TTC549 (cell line): Measurements from ENCODE around the gene IL3RA.
"Not testable (repeated sequence)": the region's sequence is repeated elsewhere in the genome, so short reads cannot be mapped to it uniquely, and the experiment has no call there.

Experiments used
- FAIRE-seq: peaks from 2 replicates; lab custom pipeline; 2012; peaks lifted over from hg19 to GRCh38; lab: Jason Lieb, UNC

Gene IL3RA

GRCh38 chrX:1336331-1336943, at the start of gene IL3RA:
Gene IL3RA, plus strand, starts transcription at chrX:1336785. Its CDS starts 4,981 bp downstream, at chrX:1341766.
- FAIRE-seq = no peak

- FAIRE-seq = peak; percentile 98
Observed at GRCh38 chrX:1289535-1289934, 47.0 kb upstream of the IL3RA start.

GRCh38 chrX:1291110-1291740, 45.4 kb upstream of the IL3RA start:
- FAIRE-seq = no peak

GRCh38 chrX:1292575-1293290, 43.9 kb upstream of the IL3RA start:
- FAIRE-seq = no peak

GRCh38 chrX:1294301-1295067, 42.1 kb upstream of the IL3RA start:
- no peak for FAIRE-seq

- no peak for FAIRE-seq
Observed at GRCh38 chrX:1295550-1295949, 41.0 kb upstream of the IL3RA start.

- not testable (repeated sequence) for FAIRE-seq
Observed at GRCh38 chrX:1297591-1297990, 39.0 kb upstream of the IL3RA start.

- no peak for FAIRE-seq
Observed at GRCh38 chrX:1300449-1300848, 36.1 kb upstream of the IL3RA start.

- FAIRE-seq = no peak
Observed at GRCh38 chrX:1305411-1305810, 31.2 kb upstream of the IL3RA start.

GRCh38 chrX:1306909-1307625, 29.5 kb upstream of the IL3RA start:
- no peak for FAIRE-seq

GRCh38 chrX:1307626-1308340, 28.8 kb upstream of the IL3RA start:
- FAIRE-seq = no peak

- FAIRE-seq = no peak
Observed at GRCh38 chrX:1308476-1308875, 28.1 kb upstream of the IL3RA start.

GRCh38 chrX:1308917-1309316, 27.7 kb upstream of the IL3RA start:
- FAIRE-seq = not testable (repeated sequence)

GRCh38 chrX:1313788-1314187, 22.8 kb upstream of the IL3RA start:
- FAIRE-seq = no peak

GRCh38 chrX:1316527-1316926, 20.1 kb upstream of the IL3RA start:
- no peak for FAIRE-seq

- no peak for FAIRE-seq
Observed at GRCh38 chrX:1321674-1322073, 14.9 kb upstream of the IL3RA start.

- FAIRE-seq = no peak
Observed at GRCh38 chrX:1322393-1322792, 14.2 kb upstream of the IL3RA start.

- FAIRE-seq = no peak
Observed at GRCh38 chrX:1323315-1323714, 13.3 kb upstream of the IL3RA start.

GRCh38 chrX:1325515-1326116, 11.0 kb upstream of the IL3RA start:
- FAIRE-seq = no peak

- no peak for FAIRE-seq
Observed at GRCh38 chrX:1327651-1328304, 8.8 kb upstream of the IL3RA start.

GRCh38 chrX:1330605-1331004, 6.0 kb upstream of the IL3RA start:
- no peak for FAIRE-seq
